Heart right ventricle (tissue), 16 donors: ENCODE measurements around the gene CAPN8. TPM values are rescaled to one million over a fixed set of nuclear protein-coding genes. Genes with fewer than 3 reads are reported as not detected.

Source experiments
- ATAC-seq, 8 donors: fragments of 200-7000 bp; cut with Tn5 transposase; one replicate each; pipeline ENCODE4 v1.9.1; 2020; ENCODE audit warnings: mild to moderate bottlenecking in 8 of 8, moderate library complexity in 8 of 8, moderate number of reproducible peaks in 1 of 8
- DNase-seq, 2 donors: peaks; one replicate each; pipeline ENCODE4 v3.0.0-alpha.2; 2020
- H3K27ac ChIP-seq, 10 donors: fragments of 200-600 bp; sonication (generic) in 2 of 10; one replicate each; pipeline versions ENCODE4 v1.5.0 to v1.8.0; 2020 to 2022; ENCODE audit warnings: mild to moderate bottlenecking in 3 of 10
- H3K27me3 ChIP-seq, 7 donors: fragments of 200-600 bp; one replicate each; pipeline ENCODE4 v1.8.0; 2021 to 2022; ENCODE audit warnings: mild to moderate bottlenecking in 2 of 7
- H3K36me3 ChIP-seq, 9 donors: fragments of 200-600 bp; sonication (generic) in 1 of 9; one replicate each; pipeline versions ENCODE4 v1.5.0 to v1.8.0; 2020 to 2022; ENCODE audit warnings: mild to moderate bottlenecking in 2 of 9
- H3K4me1 ChIP-seq, 9 donors: fragments of 200-600 bp; sonication (generic) in 1 of 9; one replicate each; pipeline versions ENCODE4 v1.5.0 to v1.8.0; 2020 to 2022; ENCODE audit warnings: mild to moderate bottlenecking in 4 of 9
- H3K4me3 ChIP-seq, 10 donors: fragments of 200-600 bp; sonication (generic) in 2 of 10; one replicate each; pipeline versions ENCODE4 v1.5.0 to v1.8.0; 2020 to 2022; ENCODE audit warnings: mild to moderate bottlenecking in 7 of 10, moderate library complexity in 2 of 10
- H3K9me3 ChIP-seq, 11 donors: fragments of 200-600 bp in 10 of 11; sonication (generic) in 2 of 11; one replicate each; pipeline versions ENCODE4 v1.5.0 to v1.8.0; 2013 to 2022; ENCODE audit warnings: mild to moderate bottlenecking in 2 of 11, control low read depth in 1 of 11, moderate library complexity in 1 of 11
- WGBS, 2 donors: extraction: QIAGEN DNeasy Blood & Tissue Kit; methylation state at CpG; one replicate each; pipeline ENCODE4 v1.1.7; 2013; ENCODE audit warnings: inconsistent platforms in 1 of 2; 5-methylcytosine and 5-hydroxymethylcytosine counted together
- intact Hi-C, 10 donors: fragments of 100-400 bp; cut with DNase I; formaldehyde crosslinking; loops; one replicate each; pipeline versions ENCODE4 v1.11.1 to v1.14.2; 2022
- polyA plus RNA-seq, 2 donors: library from polyadenylated mRNA; stranded (reverse); fragments of 200-250 nt; gene quantifications; one replicate each; pipeline ENCODE4 v1.2.3, GENCODE V29; 2013
- total RNA-seq, 10 donors: library from RNA; stranded (reverse); fragmentation: NEBNext Ultra II Directional in 3 of 10; extraction: Animal tissue kit (Norgen Biotek cat#: 25700) in 3 of 10; gene quantifications; one replicate each; pipeline versions ENCODE4 v1.2.1 to v1.2.4, GENCODE V29; 2021 to 2023
- TF ChIP-seq, protein P1 (sequence below), 9 donors: fragments of 200-600 bp; sonication (generic) in 2 of 9; IDR thresholded peaks; one replicate each; pipeline versions ENCODE4 v1.5.0 to v1.8.0; 2021 to 2022; ENCODE audit warnings: antibody characterized with exemption in 9 of 9, mild to moderate bottlenecking in 5 of 9, moderate library complexity in 1 of 9
- donor health status: Arrhythmogenic right ventricular cardiomyopathy.
- donor health status: ischemic (EF 13 %, LVEDD 7.1; RV severe dilation, severe dysfunction).
- donor health status: healthy with polysubstance abuse.
- donor health status: DM: no; HTN: yes; CAD: no.
- donor health status: DM: no; HTN: no; CAD: no.
- donor health status: ischemic (EF 25% LVEDD 6.9; RV normal size, moderate dysfunction).
- donor health status: ischemic (EF 25% LVEDD 5.7; RV mildly dilated, moderate dysfunction).
- donor health status: healthy.
- donor health status: DM: yes; HTN: yes; CAD: no.
- donor health status: Ischemic cardiomyopathy.
- donor health status: ischemic (EF 35%, LVEDD 5.7; RV mildly dilated, moderate dysfunction).
- donor health status: nonischemic (EF 11% LVEDD 7.7; RV severe dilation, severe dysfunction).
- donor health status: DM: yes; HTN: yes; CAD: no.
- donor health status: PGD.
- donor health status: ischemic (EF 29% LVEDD 5.4; RV normal size, mild dysfunction).
- donor health status: nonischemic (EF 23%, LVEDD 6.1; RV moderate dilation, normal function).

Gene CAPN8
- total and polyA plus RNA-seq, 12 donors = 0.10 TPM; not detected in 11

GRCh38 chr1:223513309-223513708 is 152.2 kb downstream of the CAPN8 start:
- intact Hi-C loops = no loop called here
- DNase-seq (no peak), ATAC-seq (no peak)
- H3K27me3 ChIP-seq = peaks cover 0 to 23% (median 15%) of the 10 kb centered on the region in 7 donors
- H3K36me3 ChIP-seq = no peaks in the 10 kb centered on the region
- no peaks in the 10 kb centered on the region for H3K4me1 ChIP-seq
- TF ChIP-seq, protein P1, sequence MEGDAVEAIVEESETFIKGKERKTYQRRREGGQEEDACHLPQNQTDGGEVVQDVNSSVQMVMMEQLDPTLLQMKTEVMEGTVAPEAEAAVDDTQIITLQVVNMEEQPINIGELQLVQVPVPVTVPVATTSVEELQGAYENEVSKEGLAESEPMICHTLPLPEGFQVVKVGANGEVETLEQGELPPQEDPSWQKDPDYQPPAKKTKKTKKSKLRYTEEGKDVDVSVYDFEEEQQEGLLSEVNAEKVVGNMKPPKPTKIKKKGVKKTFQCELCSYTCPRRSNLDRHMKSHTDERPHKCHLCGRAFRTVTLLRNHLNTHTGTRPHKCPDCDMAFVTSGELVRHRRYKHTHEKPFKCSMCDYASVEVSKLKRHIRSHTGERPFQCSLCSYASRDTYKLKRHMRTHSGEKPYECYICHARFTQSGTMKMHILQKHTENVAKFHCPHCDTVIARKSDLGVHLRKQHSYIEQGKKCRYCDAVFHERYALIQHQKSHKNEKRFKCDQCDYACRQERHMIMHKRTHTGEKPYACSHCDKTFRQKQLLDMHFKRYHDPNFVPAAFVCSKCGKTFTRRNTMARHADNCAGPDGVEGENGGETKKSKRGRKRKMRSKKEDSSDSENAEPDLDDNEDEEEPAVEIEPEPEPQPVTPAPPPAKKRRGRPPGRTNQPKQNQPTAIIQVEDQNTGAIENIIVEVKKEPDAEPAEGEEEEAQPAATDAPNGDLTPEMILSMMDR (IDR thresholded peaks at IDR 0.05) = no peak
- no peak overlapping the region for H3K27ac ChIP-seq
- peaks cover 0 to 7% (median 0%) of the 10 kb centered on the region in 11 donors for H3K9me3 ChIP-seq
- H3K4me3 ChIP-seq = no peak overlapping the region
- 50 to 57% methylated on average over 4 of the region's 4 CpGs for WGBS, 2 donors

DNA sequence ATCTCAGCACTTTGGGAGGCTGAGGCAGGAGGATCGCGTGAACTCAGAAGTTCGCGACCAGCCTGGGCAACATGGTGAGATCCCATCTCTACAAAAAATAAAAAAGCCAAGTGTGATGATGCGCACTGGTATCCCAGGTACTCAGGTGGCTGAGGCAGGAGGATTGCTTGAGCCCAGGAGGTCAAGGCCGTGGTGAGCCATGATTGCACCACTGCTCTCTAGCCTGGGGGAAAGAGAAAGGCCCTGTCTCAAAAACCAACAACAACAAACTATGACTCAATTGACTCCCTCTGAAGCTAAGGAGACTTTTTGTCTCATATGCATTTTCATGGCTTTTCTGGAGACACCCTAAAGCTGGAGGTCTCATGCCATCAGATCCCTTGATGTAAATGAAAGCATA is 153.4 kb downstream of the CAPN8 start:
- Histone ChIP-seq H3K4me1 (no peaks in the 10 kb centered on the region), H3K4me3 (no peak overlapping the region), H3K27ac (no peak overlapping the region), H3K27me3 (peaks cover 0 to 23% (median 15%) of the 10 kb centered on the region in 7 donors), H3K36me3 (no peaks in the 10 kb centered on the region), H3K9me3 (peaks cover 0 to 7% (median 0%) of the 10 kb centered on the region in 11 donors)
- ATAC-seq (no peak), DNase-seq (no peak)
- intact Hi-C loops = no loop called here
- TF ChIP-seq, protein P1 (IDR thresholded peaks at IDR 0.05) = no peak
- whole genome bisulfite sequencing, 2 donors = 88 to 93% methylated on average over 6 of the region's 6 CpGs

DNA sequence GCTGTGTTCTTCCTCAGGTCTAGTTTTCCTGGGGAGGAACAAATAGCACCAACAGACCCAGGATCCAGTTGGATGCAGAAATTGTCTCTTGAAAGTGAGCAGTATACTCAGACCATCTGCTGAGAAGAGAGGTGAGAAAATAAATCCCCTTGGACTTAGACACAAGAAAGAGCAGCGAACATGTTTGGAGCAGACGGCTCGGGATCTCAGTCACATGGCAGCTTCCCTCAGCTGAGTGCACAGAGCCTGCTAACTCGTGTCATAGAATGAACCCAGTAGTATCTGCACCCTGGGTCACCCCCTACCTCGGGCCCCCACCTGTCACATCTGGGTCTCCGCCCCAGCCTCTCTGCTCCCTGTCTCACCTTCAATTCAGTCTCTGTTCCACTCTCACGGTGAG is 156.7 kb downstream of the CAPN8 start:
- TF ChIP-seq, protein P1 (IDR thresholded peaks at IDR 0.05) = no peak

GRCh38 chr1:223504741-223505140 is 160.8 kb downstream of the CAPN8 start:
- ATAC-seq = no peak
- intact Hi-C loops = no loop called here
- no peaks in the 10 kb centered on the region for H3K36me3 ChIP-seq

More for the DNA sequence above, 156.7 kb downstream of the CAPN8 start:
- Histone ChIP-seq H3K36me3 (no peaks in the 10 kb centered on the region), H3K27ac (no peak overlapping the region), H3K9me3 (peaks cover 0 to 7% (median 0%) of the 10 kb centered on the region in 11 donors), H3K27me3 (no peaks in the 10 kb centered on the region), H3K4me1 (no peaks in the 10 kb centered on the region), H3K4me3 (no peak overlapping the region)
- DNase-seq (no peak), ATAC-seq (no peak)
- intact Hi-C loops = no loop called here
- 64 to 68% methylated on average over 7 of the region's 7 CpGs for WGBS, 2 donors

More at GRCh38 chr1:223504741-223505140, 160.8 kb downstream of the CAPN8 start:
- no peaks in the 10 kb centered on the region for H3K27me3 ChIP-seq
- WGBS, 2 donors = 65 to 75% methylated on average over 4 of the region's 4 CpGs
- DNase-seq = no peak
- TF ChIP-seq, protein P1 (IDR thresholded peaks at IDR 0.05) = no peak
- peaks cover 0 to 3% (median 0%) of the 10 kb centered on the region in 9 donors for H3K4me1 ChIP-seq
- no peak overlapping the region for H3K27ac ChIP-seq
- no peaks in the 10 kb centered on the region for H3K9me3 ChIP-seq
- H3K4me3 ChIP-seq = no peak overlapping the region
